GM12864 (cell line): ENCODE data around the gene SNAI1.
"Not testable (repeated sequence)": the region's sequence is repeated elsewhere in the genome, so short reads cannot be mapped to it uniquely, and the experiment has no call there.

ENCODE experiments used
- DNase-seq: peaks from one replicate; pipeline ENCODE4 v3.0.0-alpha.2; 2011; ENCODE audit warnings: low read depth
- H3K4me3 ChIP-seq: 2 replicates; pipeline ENCODE4 v1.5.1; 2011; ENCODE audit warnings: mild to moderate bottlenecking, low read depth, low read length, control low read depth
- CTCF ChIP-seq: IDR thresholded peaks from 2 replicates; pipeline ENCODE4 v1.5.1; 2011; ENCODE audit warnings: low read depth, mild to moderate bottlenecking, moderate library complexity, low read length, control low read depth, inconsistent platforms; ENCODE audit errors: missing control alignments

The SNAI1 gene

GRCh38 chr20:49999329-49999728, 16.5 kb downstream of the SNAI1 start:
- no peak for DNase-seq
- no peak overlapping the region for H3K4me3 ChIP-seq
- no peak for TF ChIP-seq CTCF

- not testable (repeated sequence) for DNase-seq, H3K4me3 ChIP-seq
These were observed 17.9 kb downstream of the SNAI1 start for GRCh38 chr20:50000548-50001222.

- no peak for TF ChIP-seq CTCF
- no peak for DNase-seq
- H3K4me3 ChIP-seq, result no peak overlapping the region
These were observed 19.1 kb downstream of the SNAI1 start for GRCh38 chr20:50001784-50002311.

GRCh38 chr20:50003253-50003656, 20.5 kb downstream of the SNAI1 start:
- H3K4me3 ChIP-seq, result no peak overlapping the region
- TF ChIP-seq CTCF, result no peak
- no peak for DNase-seq

GRCh38 chr20:50004229-50004628, 21.4 kb downstream of the SNAI1 start:
- no peak for DNase-seq
- no peak overlapping the region for H3K4me3 ChIP-seq
- TF ChIP-seq CTCF, result no peak

GRCh38 chr20:50005471-50005981, 22.7 kb downstream of the SNAI1 start:
- no peak overlapping the region for H3K4me3 ChIP-seq
- no peak for TF ChIP-seq CTCF
- no peak for DNase-seq

- no peak overlapping the region for H3K4me3 ChIP-seq
- no peak for TF ChIP-seq CTCF
- DNase-seq, result no peak
These were observed 24.6 kb downstream of the SNAI1 start for GRCh38 chr20:50007369-50007768.
